ENCODE results near the gene CENPM.

GRCh38 chr22:41910050-41911000, 36.6 kb downstream of the CENPM start:
- TF ChIP-seq CTCF (IDR thresholded peaks at IDR 0.05; ENCODE audit: poor library complexity, severe bottlenecking): no peak
- TF ChIP-seq POLR2AphosphoS5 (IDR thresholded peaks at IDR 0.05): no peak
- no peak for TF ChIP-seq MXI1 (conservative IDR thresholded peaks at IDR 0.05; ENCODE audit: poor library complexity, severe bottlenecking)
- TF ChIP-seq TAF1 (IDR thresholded peaks at IDR 0.05; ENCODE audit: low read depth): no peak

Data from neural cell (in vitro differentiated cells).